Astrocyte (in vitro differentiated cells and primary cell): ENCODE measurements around the gene TSPEAR. TPM values are rescaled to one million over a fixed set of nuclear protein-coding genes. Genes with fewer than 3 reads are reported as not detected.

ENCODE experiments used
- DNase-seq: peaks from one replicate; pipeline ENCODE4 v3.0.0-alpha.2; 2010; ENCODE audit warnings: low read depth
- FAIRE-seq: peaks from 2 replicates; lab custom pipeline; 2011; peaks lifted over from hg19 to GRCh38; lab: Jason Lieb, UNC
- H2AFZ ChIP-seq: 2 replicates; pipeline ENCODE4 v1.6.0; 2012; ENCODE audit warnings: low read depth, low read length, inconsistent platforms
- H3K27ac ChIP-seq: 2 replicates; pipeline ENCODE4 v1.5.1; 2011; ENCODE audit warnings: low read depth, low read length, inconsistent platforms
- H3K27me3 ChIP-seq: 2 replicates; pipeline ENCODE4 v1.6.0; 2011; ENCODE audit warnings: low read length, inconsistent platforms; ENCODE audit not compliant: insufficient read depth
- H3K36me3 ChIP-seq: 2 replicates; pipeline ENCODE4 v1.5.1; 2011; ENCODE audit warnings: low read length, inconsistent platforms; ENCODE audit not compliant: insufficient read depth
- H3K4me1 ChIP-seq: 2 replicates; pipeline ENCODE4 v1.5.1; 2011; ENCODE audit warnings: low read length, inconsistent platforms; ENCODE audit not compliant: insufficient read depth
- H3K4me2 ChIP-seq: 2 replicates; pipeline ENCODE4 v1.6.0; 2012; ENCODE audit warnings: low read length, inconsistent platforms
- H3K4me3 ChIP-seq: 2 replicates; pipeline ENCODE4 v1.5.1; 2011; ENCODE audit warnings: low read depth, mild to moderate bottlenecking, low read length, inconsistent platforms; ENCODE audit not compliant: insufficient read depth
- H3K79me2 ChIP-seq: 2 replicates; pipeline ENCODE4 v1.6.0; 2012; ENCODE audit warnings: mild to moderate bottlenecking, low read length, inconsistent platforms; ENCODE audit not compliant: insufficient read depth
- H3K9ac ChIP-seq: 2 replicates; pipeline ENCODE4 v1.6.0; 2012; ENCODE audit warnings: mild to moderate bottlenecking, low read length, inconsistent platforms
- H3K9me3 ChIP-seq: 2 replicates; pipeline ENCODE4 v1.5.1; 2012; ENCODE audit warnings: low read depth, mild to moderate bottlenecking, low read length, inconsistent platforms; ENCODE audit not compliant: insufficient read depth
- H4K20me1 ChIP-seq: 2 replicates; pipeline ENCODE4 v1.6.0; 2012; ENCODE audit warnings: low read length, inconsistent platforms; ENCODE audit not compliant: insufficient read depth
- H3K27ac Mint-ChIP-seq: one replicate; pipeline ENCODE4 v1.8.0; 2021; ENCODE audit warnings: mild to moderate bottlenecking, mixed read lengths; ENCODE audit not compliant: unreplicated experiment
- H3K27me3 Mint-ChIP-seq: one replicate; pipeline ENCODE4 v1.8.0; 2021; ENCODE audit warnings: low read depth, mixed read lengths; ENCODE audit not compliant: unreplicated experiment
- H3K36me3 Mint-ChIP-seq: one replicate; pipeline ENCODE4 v1.8.0; 2021; ENCODE audit warnings: low read depth, mixed read lengths; ENCODE audit not compliant: unreplicated experiment
- H3K4me1 Mint-ChIP-seq: one replicate; pipeline ENCODE4 v1.8.0; 2021; ENCODE audit warnings: low read depth, mixed read lengths; ENCODE audit not compliant: unreplicated experiment
- H3K4me3 Mint-ChIP-seq: one replicate; pipeline ENCODE4 v1.8.0; 2021; ENCODE audit warnings: mild to moderate bottlenecking, moderate library complexity, mixed read lengths; ENCODE audit not compliant: unreplicated experiment
- H3K9me3 Mint-ChIP-seq: one replicate; pipeline ENCODE4 v1.8.0; 2021; ENCODE audit warnings: mild to moderate bottlenecking, mixed read lengths; ENCODE audit not compliant: unreplicated experiment
- EZH2 ChIP-seq: IDR thresholded peaks from 2 replicates; pipeline ENCODE4 v1.6.1; 2012; ENCODE audit warnings: mild to moderate bottlenecking, low read length, inconsistent platforms; ENCODE audit not compliant: insufficient read depth
- total RNA-seq: library from RNA; stranded (reverse); gene quantifications from 2 replicates; pipeline ENCODE4 v1.2.1, GENCODE V29; 2021
- TF ChIP-seq, protein P1 (sequence below): IDR thresholded peaks from 2 replicates; pipeline ENCODE4 v1.5.1; 2011; ENCODE audit warnings: low read depth, mild to moderate bottlenecking, inconsistent platforms, low read length, moderate library complexity; ENCODE audit not compliant: insufficient read depth

Gene TSPEAR
- total RNA-seq, 1 donor from 2014 or later: not detected

DNA sequence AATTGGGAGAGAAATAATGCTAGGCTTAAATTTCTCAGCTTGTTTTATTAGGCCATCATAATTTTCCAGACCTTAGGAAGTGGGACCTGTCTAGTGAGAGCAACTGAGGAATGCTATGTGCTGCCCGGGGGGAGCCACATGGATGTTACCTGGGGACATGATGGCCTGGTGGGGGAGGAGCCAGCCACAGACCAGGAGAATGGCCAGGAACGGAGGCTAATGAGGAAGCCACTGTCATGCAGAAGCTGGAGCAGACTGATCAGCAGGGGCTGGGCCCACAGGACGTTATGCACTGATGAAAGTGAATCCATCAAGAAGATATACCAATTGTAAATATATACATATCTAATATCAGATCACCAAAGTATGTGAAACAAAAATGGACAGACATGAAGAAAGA lies 166.8 kb downstream of the TSPEAR start:
- TF ChIP-seq EZH2: no peak
- TF ChIP-seq, protein P1, sequence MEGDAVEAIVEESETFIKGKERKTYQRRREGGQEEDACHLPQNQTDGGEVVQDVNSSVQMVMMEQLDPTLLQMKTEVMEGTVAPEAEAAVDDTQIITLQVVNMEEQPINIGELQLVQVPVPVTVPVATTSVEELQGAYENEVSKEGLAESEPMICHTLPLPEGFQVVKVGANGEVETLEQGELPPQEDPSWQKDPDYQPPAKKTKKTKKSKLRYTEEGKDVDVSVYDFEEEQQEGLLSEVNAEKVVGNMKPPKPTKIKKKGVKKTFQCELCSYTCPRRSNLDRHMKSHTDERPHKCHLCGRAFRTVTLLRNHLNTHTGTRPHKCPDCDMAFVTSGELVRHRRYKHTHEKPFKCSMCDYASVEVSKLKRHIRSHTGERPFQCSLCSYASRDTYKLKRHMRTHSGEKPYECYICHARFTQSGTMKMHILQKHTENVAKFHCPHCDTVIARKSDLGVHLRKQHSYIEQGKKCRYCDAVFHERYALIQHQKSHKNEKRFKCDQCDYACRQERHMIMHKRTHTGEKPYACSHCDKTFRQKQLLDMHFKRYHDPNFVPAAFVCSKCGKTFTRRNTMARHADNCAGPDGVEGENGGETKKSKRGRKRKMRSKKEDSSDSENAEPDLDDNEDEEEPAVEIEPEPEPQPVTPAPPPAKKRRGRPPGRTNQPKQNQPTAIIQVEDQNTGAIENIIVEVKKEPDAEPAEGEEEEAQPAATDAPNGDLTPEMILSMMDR: no peak
- Mint-ChIP-seq H3K36me3 (peaks cover 1% of the 10 kb centered on the region), H3K27me3 (peaks cover under 1% of the 10 kb centered on the region), H3K4me3 (no peak overlapping the region), H3K9me3 (peaks cover 21% of the 10 kb centered on the region), H3K4me1 (peaks cover 7% of the 10 kb centered on the region), H3K27ac (no peak overlapping the region)
- Histone ChIP-seq H3K27me3 (no peaks in the 10 kb centered on the region), H3K9me3 (no peaks in the 10 kb centered on the region), H3K4me3 (no peak overlapping the region), H3K79me2 (no peaks in the 10 kb centered on the region), H3K9ac (no peak overlapping the region), H3K27ac (no peak overlapping the region), H4K20me1 (no peaks in the 10 kb centered on the region), H3K36me3 (no peaks in the 10 kb centered on the region), H3K4me2 (no peak overlapping the region), H3K4me1 (no peaks in the 10 kb centered on the region), H2AFZ (no peak overlapping the region)
- DNase-seq: no peak
- no peak for FAIRE-seq

DNA sequence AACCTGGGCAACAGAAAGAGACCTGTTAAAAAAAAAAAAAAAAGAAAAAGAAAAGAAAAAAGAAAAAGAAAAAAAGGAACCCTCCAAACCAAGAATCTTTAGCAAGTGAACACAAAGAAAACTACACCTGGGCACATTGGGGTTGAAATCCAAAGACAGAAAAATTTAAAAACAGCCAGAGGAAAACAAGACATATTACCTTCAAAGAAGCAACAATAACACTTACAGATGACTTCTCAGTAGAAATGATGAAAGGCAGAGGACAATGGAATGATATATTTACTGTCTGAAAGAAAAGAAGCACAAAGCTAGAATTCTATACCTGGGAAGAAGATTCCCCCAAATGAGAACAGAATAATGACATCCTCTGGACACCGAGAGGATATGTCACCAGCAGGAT lies 168.7 kb downstream of the TSPEAR start:
- no peak overlapping the region for H2AFZ ChIP-seq
- Mint-ChIP-seq H3K4me3 (no peak overlapping the region), H3K9me3 (peaks cover 15% of the 10 kb centered on the region), H3K36me3 (no peaks in the 10 kb centered on the region), H3K4me1 (no peaks in the 10 kb centered on the region), H3K27me3 (peaks cover 4% of the 10 kb centered on the region), H3K27ac (no peak overlapping the region)
- no peaks in the 10 kb centered on the region for H3K79me2 ChIP-seq
- no peaks in the 10 kb centered on the region for H3K36me3 ChIP-seq
- no peak overlapping the region for H3K9ac ChIP-seq
- no peaks in the 10 kb centered on the region for H3K9me3 ChIP-seq
- H3K4me3 ChIP-seq: no peak overlapping the region
- no peak for FAIRE-seq
- H3K4me1 ChIP-seq: no peaks in the 10 kb centered on the region
- no peak overlapping the region for H3K27ac ChIP-seq
- no peaks in the 10 kb centered on the region for H4K20me1 ChIP-seq
- DNase-seq: no peak
- no peak overlapping the region for H3K4me2 ChIP-seq
- H3K27me3 ChIP-seq: no peaks in the 10 kb centered on the region
- TF ChIP-seq, protein P1: no peak
- TF ChIP-seq EZH2: no peak

DNA sequence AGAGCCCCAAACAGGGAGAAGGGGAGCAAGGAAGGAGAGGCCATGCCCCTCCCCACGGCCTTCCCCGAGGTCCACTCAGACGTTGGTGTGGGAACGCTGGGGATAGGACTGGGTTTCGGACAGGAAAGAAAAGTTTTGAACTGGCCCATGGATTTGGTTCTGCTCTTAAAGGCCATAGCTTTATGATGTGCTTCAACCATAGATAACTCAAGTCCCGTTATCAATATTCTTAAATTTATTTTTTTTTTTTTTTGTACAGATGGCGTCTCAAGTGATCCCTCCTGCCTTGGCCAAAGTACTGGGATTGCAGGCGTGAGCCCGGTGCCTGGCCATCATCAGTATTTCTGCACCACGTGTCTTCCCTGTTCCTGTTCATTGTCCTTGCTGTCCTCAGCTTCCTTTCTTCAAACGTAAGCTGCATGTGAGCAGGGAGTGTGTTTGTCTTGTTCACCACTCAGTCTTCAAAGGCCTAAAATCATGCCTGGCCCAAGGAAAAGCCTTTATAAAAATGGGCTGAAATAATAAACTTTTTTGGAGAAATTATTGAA lies 170.6 kb downstream of the TSPEAR start:
- DNase-seq: no peak
- H2AFZ ChIP-seq: no peak overlapping the region
- H3K36me3 Mint-ChIP-seq: no peaks in the 10 kb centered on the region
- H3K9ac ChIP-seq: no peak overlapping the region
- no peaks in the 10 kb centered on the region for H3K9me3 ChIP-seq
- H3K4me1 ChIP-seq: no peaks in the 10 kb centered on the region
- H3K4me2 ChIP-seq: no peak overlapping the region
- peaks cover 6% of the 10 kb centered on the region for H3K9me3 Mint-ChIP-seq
- H3K79me2 ChIP-seq: no peaks in the 10 kb centered on the region
- no peak for TF ChIP-seq EZH2
- TF ChIP-seq, protein P1: no peak
- H3K27me3 ChIP-seq: no peaks in the 10 kb centered on the region
- no peak overlapping the region for H3K4me3 Mint-ChIP-seq
- H3K4me3 ChIP-seq: no peak overlapping the region
- H3K4me1 Mint-ChIP-seq: no peaks in the 10 kb centered on the region
- no peaks in the 10 kb centered on the region for H3K36me3 ChIP-seq
- no peak overlapping the region for H3K27ac Mint-ChIP-seq
- FAIRE-seq: no peak
- H3K27me3 Mint-ChIP-seq: peaks cover 4% of the 10 kb centered on the region
- H4K20me1 ChIP-seq: no peaks in the 10 kb centered on the region
- no peak overlapping the region for H3K27ac ChIP-seq
